ENCODE data around the gene HEXIM2. TPM values are rescaled to one million over a fixed set of nuclear protein-coding genes. Genes with fewer than 3 reads are reported as not detected.

The HEXIM2 gene
- total RNA-seq, 1 donor from 2014 or later: 11.5 TPM

DNA sequence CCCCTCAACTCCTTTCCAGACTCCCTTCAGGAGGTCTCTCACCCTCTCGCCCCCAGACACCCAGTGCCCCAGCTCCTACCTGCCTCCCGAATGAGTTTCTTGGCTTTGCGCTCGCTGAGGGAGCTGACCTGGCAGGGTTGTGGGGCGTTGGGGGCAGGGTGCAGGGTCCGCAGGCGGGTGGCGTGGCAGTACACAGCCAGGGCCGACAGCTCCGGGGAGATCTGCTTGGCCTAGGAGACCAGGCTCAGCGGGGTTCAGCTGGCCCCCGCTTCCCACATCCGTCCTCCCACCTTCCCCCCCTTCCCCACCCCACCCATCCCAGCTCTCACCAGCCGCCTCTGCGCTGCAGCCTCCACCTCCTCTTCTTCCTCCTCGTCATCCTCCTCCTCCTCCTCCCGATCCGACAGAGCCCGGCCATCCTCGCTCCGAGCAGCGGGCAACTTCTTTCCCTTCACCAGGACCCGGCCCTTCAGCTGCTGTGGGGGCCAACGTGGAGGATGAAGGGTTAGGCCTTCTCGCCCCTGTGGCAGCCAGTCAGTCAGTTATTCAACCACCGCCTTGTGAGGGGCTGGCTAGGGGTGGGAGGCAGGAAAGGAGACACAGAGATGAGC is 46.6 kb upstream of the HEXIM2 start:
- no peak overlapping the region for H3K27ac Mint-ChIP-seq
- TF ChIP-seq CTCF (conservative IDR thresholded peaks at IDR 0.05): no peak
- H3K4me3 Mint-ChIP-seq: no peak overlapping the region
- H3K9me3 Mint-ChIP-seq: no peaks in the 10 kb centered on the region
- DNase-seq (ENCODE audit: extremely low spot score, unreplicated experiment): no peak
- no peaks in the 10 kb centered on the region for H3K27me3 Mint-ChIP-seq
- H3K4me1 Mint-ChIP-seq (ENCODE audit: unreplicated experiment): peaks cover 8% of the 10 kb centered on the region
- H3K36me3 Mint-ChIP-seq: no peaks in the 10 kb centered on the region

DNA sequence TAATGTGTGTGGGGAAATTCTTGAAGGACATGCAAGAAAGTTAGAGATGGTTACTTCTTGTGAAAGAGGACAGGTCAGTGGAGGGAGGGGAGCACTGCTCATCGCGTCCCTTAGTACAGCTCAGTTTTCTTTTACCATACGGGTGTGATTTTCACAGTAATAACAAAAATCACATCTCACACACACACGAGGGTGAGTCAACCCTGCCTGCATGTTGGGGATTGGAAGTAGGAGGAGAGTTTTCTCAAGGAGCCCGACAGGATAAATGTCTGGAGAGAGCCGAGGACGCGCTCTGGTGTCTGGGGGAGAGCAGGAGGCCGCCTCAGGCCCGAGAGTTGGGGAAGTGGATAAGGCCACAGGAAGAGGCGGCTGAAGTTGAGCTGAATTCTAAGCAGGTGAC is 45.8 kb upstream of the HEXIM2 start:
- H3K27ac Mint-ChIP-seq: no peak overlapping the region
- TF ChIP-seq CTCF (conservative IDR thresholded peaks at IDR 0.05): no peak

GRCh38 chr17:45116434-45117016 is 45.1 kb upstream of the HEXIM2 start:
- no peaks in the 10 kb centered on the region for H3K36me3 Mint-ChIP-seq
- no peak overlapping the region for H3K27ac Mint-ChIP-seq

More for the DNA sequence above, 45.8 kb upstream of the HEXIM2 start:
- Mint-ChIP-seq H3K4me3 (no peak overlapping the region), H3K9me3 (no peaks in the 10 kb centered on the region), H3K27me3 (no peaks in the 10 kb centered on the region), H3K36me3 (no peaks in the 10 kb centered on the region), H3K4me1 (ENCODE audit: unreplicated experiment) (peaks cover 8% of the 10 kb centered on the region)
- no peak for DNase-seq (ENCODE audit: extremely low spot score, unreplicated experiment)

GRCh38 chr17:45117334-45117733 is 44.3 kb upstream of the HEXIM2 start:
- no peaks in the 10 kb centered on the region for H3K27me3 Mint-ChIP-seq
- no peak overlapping the region for H3K4me3 Mint-ChIP-seq
- H3K9me3 Mint-ChIP-seq: no peaks in the 10 kb centered on the region
- H3K27ac Mint-ChIP-seq: no peak overlapping the region
- no peaks in the 10 kb centered on the region for H3K36me3 Mint-ChIP-seq
- no peak for DNase-seq (ENCODE audit: extremely low spot score, unreplicated experiment)
- TF ChIP-seq CTCF (conservative IDR thresholded peaks at IDR 0.05): no peak
- H3K4me1 Mint-ChIP-seq (ENCODE audit: unreplicated experiment): peaks cover 8% of the 10 kb centered on the region

More at GRCh38 chr17:45116434-45117016, 45.1 kb upstream of the HEXIM2 start:
- no peaks in the 10 kb centered on the region for H3K27me3 Mint-ChIP-seq
- no peak overlapping the region for H3K4me3 Mint-ChIP-seq
- H3K4me1 Mint-ChIP-seq (ENCODE audit: unreplicated experiment): peaks cover 8% of the 10 kb centered on the region
- no peak for TF ChIP-seq CTCF (conservative IDR thresholded peaks at IDR 0.05)
- no peaks in the 10 kb centered on the region for H3K9me3 Mint-ChIP-seq
- DNase-seq (ENCODE audit: extremely low spot score, unreplicated experiment): no peak

DNA sequence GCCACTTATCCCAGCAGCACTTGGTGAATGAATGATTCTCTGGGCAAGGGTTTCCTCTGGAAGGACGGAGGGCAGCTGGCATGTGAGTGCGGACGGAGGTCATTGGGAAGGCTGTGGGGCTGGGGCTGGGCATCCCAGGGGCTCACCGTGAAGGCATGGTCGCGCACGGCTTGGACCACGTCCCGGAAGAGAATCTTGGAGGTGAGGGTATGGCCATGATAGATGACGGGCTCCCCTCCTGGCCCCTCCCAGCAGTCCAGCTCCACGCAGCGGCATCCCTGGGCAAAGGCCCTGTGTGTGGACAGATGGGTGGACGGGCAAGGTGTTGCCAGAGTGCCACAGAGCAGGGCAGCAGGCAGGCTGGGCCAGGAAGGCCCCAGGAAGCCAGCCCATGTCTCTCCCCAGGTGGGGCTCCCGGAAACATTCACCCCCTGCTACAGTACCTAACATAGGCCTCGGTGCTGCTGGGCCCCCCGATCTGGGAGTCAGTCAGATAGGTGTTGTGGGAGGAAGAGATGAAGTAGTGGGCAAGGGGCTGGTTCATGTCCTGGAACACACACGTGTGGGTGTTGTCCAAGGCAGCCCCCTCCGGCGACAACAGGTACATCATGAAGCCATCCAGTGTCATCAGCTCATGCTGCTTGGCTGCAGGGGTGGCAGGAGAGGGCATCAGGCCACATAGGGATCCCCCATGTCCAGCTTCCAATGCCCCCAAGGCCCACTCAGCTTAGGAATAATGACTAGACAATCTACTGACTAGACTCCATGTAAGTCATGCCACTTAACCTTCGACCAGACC is 43.6 kb upstream of the HEXIM2 start:
- H3K36me3 Mint-ChIP-seq: no peaks in the 10 kb centered on the region
- no peak overlapping the region for H3K27ac Mint-ChIP-seq
- DNase-seq (ENCODE audit: extremely low spot score, unreplicated experiment): no peak
- H3K4me3 Mint-ChIP-seq: no peak overlapping the region
- H3K9me3 Mint-ChIP-seq: no peaks in the 10 kb centered on the region
- H3K27me3 Mint-ChIP-seq: no peaks in the 10 kb centered on the region
- peaks cover 10% of the 10 kb centered on the region for H3K4me1 Mint-ChIP-seq (ENCODE audit: unreplicated experiment)
- TF ChIP-seq CTCF (conservative IDR thresholded peaks at IDR 0.05): no peak
